HEK293 (cell line): ENCODE data around the gene GATA1.

Experiments
- CTCF ChIA-PET: fragments of 350-600 bp; formaldehyde crosslinking; extraction: SDS; loops from one replicate; lab custom pipeline; 2021; ENCODE audit warnings: antibody characterized with exemption; lab: Yijun Ruan, JAX
- POLR2A ChIA-PET: fragments of 300-600 bp; formaldehyde crosslinking; extraction: SDS; loops from one replicate; lab custom pipeline; 2020; ENCODE audit warnings: antibody characterized with exemption, inconsistent platforms; lab: Yijun Ruan, JAX
- H3K27ac ChIP-seq: fragments of 200-500 bp; sonication (Bioruptor generic); 2 replicates; pipeline ENCODE4 v1.5.1; 2014; ENCODE audit warnings: low read depth, low read length, control low read depth, inconsistent platforms; ENCODE audit errors: extremely low read depth
- H3K36me3 ChIP-seq, 2 experiments: fragments of 200-500 bp in 1 of 2; sonication (Bioruptor generic) in 1 of 2; 1 replicate in 1 of 2; 2 replicates in 1 of 2; pipeline ENCODE4 v1.5.1; 2014 to 2017; ENCODE audit warnings: inconsistent platforms in 2 of 2, low read length in 2 of 2; ENCODE audit not compliant: control insufficient read depth in 2 of 2, insufficient read depth in 1 of 2
- H3K4me1 ChIP-seq: fragments of 200-500 bp; sonication (Bioruptor generic); 2 replicates; pipeline ENCODE4 v1.5.1; 2014; ENCODE audit warnings: mild to moderate bottlenecking, low read length, inconsistent platforms; ENCODE audit not compliant: control insufficient read depth, insufficient read depth
- H3K4me3 ChIP-seq: 2 replicates; pipeline ENCODE4 v1.5.1; 2011; ENCODE audit warnings: low read depth, mild to moderate bottlenecking, control low read depth, low read length, moderate library complexity
- H3K9me3 ChIP-seq: fragments of 200-500 bp; sonication (Bioruptor generic); 2 replicates; pipeline ENCODE4 v1.5.1; 2014; ENCODE audit warnings: low read depth, low read length, inconsistent platforms; ENCODE audit not compliant: control insufficient read depth, insufficient read depth
- BCL6B ChIP-seq: fragments of 450-650 bp; formaldehyde crosslinking; IDR thresholded peaks from 2 replicates; pipeline ENCODE4 v1.5.1; 2017; ENCODE audit warnings: missing biosample characterization, missing genetic modification characterization
- GLIS2 ChIP-seq: fragments of 450-650 bp; formaldehyde crosslinking; IDR thresholded peaks from 2 replicates; pipeline ENCODE4 v1.5.1; 2016; ENCODE audit warnings: missing biosample characterization, missing genetic modification characterization
- MZF1 ChIP-seq: fragments of 450-650 bp; formaldehyde crosslinking; IDR thresholded peaks from 2 replicates; pipeline ENCODE4 v1.5.1; 2017; ENCODE audit warnings: missing biosample characterization, missing genetic modification characterization, borderline replicate concordance
- PRDM4 ChIP-seq: fragments of 450-650 bp; formaldehyde crosslinking; IDR thresholded peaks from 2 replicates; pipeline ENCODE4 v1.5.1; 2017; ENCODE audit warnings: missing biosample characterization, missing genetic modification characterization
- SALL2 ChIP-seq: fragments of 450-650 bp; formaldehyde crosslinking; IDR thresholded peaks from 2 replicates; pipeline ENCODE4 v1.5.0; 2017; ENCODE audit warnings: missing biosample characterization, mild to moderate bottlenecking, missing genetic modification characterization, borderline replicate concordance
- SCRT1 ChIP-seq: fragments of 450-650 bp; formaldehyde crosslinking; IDR thresholded peaks from 2 replicates; pipeline ENCODE4 v1.5.1; 2016; ENCODE audit warnings: missing biosample characterization, missing genetic modification characterization, borderline replicate concordance
- SETDB1 ChIP-seq: IDR thresholded peaks from one replicate; pipeline ENCODE4 v1.6.1; 2017; ENCODE audit warnings: mild to moderate bottlenecking, low read length, moderate library complexity, mixed read lengths; ENCODE audit not compliant: insufficient read length
- SP2 ChIP-seq: fragments of 450-650 bp; formaldehyde crosslinking; IDR thresholded peaks from 2 replicates; pipeline ENCODE4 v1.5.1; 2016; ENCODE audit warnings: missing biosample characterization, missing genetic modification characterization
- SP7 ChIP-seq: fragments of 450-650 bp; formaldehyde crosslinking; IDR thresholded peaks from 2 replicates; pipeline ENCODE4 v1.5.1; 2016; ENCODE audit warnings: missing biosample characterization, missing genetic modification characterization
- ZBTB17 ChIP-seq: fragments of 450-650 bp; formaldehyde crosslinking; IDR thresholded peaks from 2 replicates; pipeline ENCODE4 v1.5.1; 2016; ENCODE audit warnings: missing biosample characterization, missing genetic modification characterization
- ZBTB7A ChIP-seq: fragments of 450-650 bp; formaldehyde crosslinking; IDR thresholded peaks from 2 replicates; pipeline ENCODE4 v1.5.1; 2016; ENCODE audit warnings: low read depth, missing biosample characterization, missing genetic modification characterization
- ZFP37 ChIP-seq: fragments of 450-650 bp; formaldehyde crosslinking; IDR thresholded peaks from 2 replicates; pipeline ENCODE4 v1.5.1; 2016; ENCODE audit warnings: missing biosample characterization, missing genetic modification characterization
- ZFP69B ChIP-seq: fragments of 450-650 bp; formaldehyde crosslinking; IDR thresholded peaks from 2 replicates; pipeline ENCODE4 v1.5.1; 2016; ENCODE audit warnings: missing biosample characterization, missing genetic modification characterization
- ZNF132 ChIP-seq: fragments of 450-650 bp; formaldehyde crosslinking; IDR thresholded peaks from 2 replicates; pipeline ENCODE4 v1.5.1; 2017; ENCODE audit warnings: missing biosample characterization, missing genetic modification characterization, borderline replicate concordance
- ZNF16 ChIP-seq: fragments of 450-650 bp; formaldehyde crosslinking; IDR thresholded peaks from 2 replicates; pipeline ENCODE4 v1.5.1; 2016; ENCODE audit warnings: low read depth, missing biosample characterization, missing genetic modification characterization
- ZNF18 ChIP-seq: fragments of 450-650 bp; formaldehyde crosslinking; IDR thresholded peaks from 2 replicates; pipeline ENCODE4 v1.5.1; 2016; ENCODE audit warnings: missing biosample characterization, missing genetic modification characterization
- ZNF184 ChIP-seq: fragments of 450-650 bp; IDR thresholded peaks from 2 replicates; pipeline ENCODE4 v1.5.1; 2018; ENCODE audit warnings: missing biosample characterization, mild to moderate bottlenecking, missing genetic modification characterization
- ZNF239 ChIP-seq: fragments of 450-650 bp; formaldehyde crosslinking; IDR thresholded peaks from 2 replicates; pipeline ENCODE4 v1.5.1; 2016; ENCODE audit warnings: missing biosample characterization, missing genetic modification characterization
- ZNF302 ChIP-seq: fragments of 450-650 bp; formaldehyde crosslinking; IDR thresholded peaks from 2 replicates; pipeline ENCODE4 v1.5.1; 2016; ENCODE audit warnings: missing biosample characterization, missing genetic modification characterization, low read depth
- ZNF433 ChIP-seq: fragments of 450-650 bp; formaldehyde crosslinking; IDR thresholded peaks from 2 replicates; pipeline ENCODE4 v1.5.1; 2016; ENCODE audit warnings: missing biosample characterization, missing genetic modification characterization, low read depth
- ZNF501 ChIP-seq: fragments of 450-650 bp; formaldehyde crosslinking; IDR thresholded peaks from 2 replicates; pipeline ENCODE4 v1.5.1; 2016; ENCODE audit warnings: missing biosample characterization, missing genetic modification characterization
- ZNF510 ChIP-seq: fragments of 450-650 bp; formaldehyde crosslinking; IDR thresholded peaks from 2 replicates; pipeline ENCODE4 v1.5.1; 2018; ENCODE audit warnings: mild to moderate bottlenecking, missing genetic modification characterization, missing biosample characterization; ENCODE audit not compliant: insufficient replicate concordance
- ZNF549 ChIP-seq: fragments of 450-650 bp; IDR thresholded peaks from 2 replicates; pipeline ENCODE4 v1.5.1; 2018; ENCODE audit warnings: missing biosample characterization, missing genetic modification characterization, mild to moderate bottlenecking, inconsistent platforms, moderate library complexity
- ZNF555 ChIP-seq: fragments of 450-650 bp; formaldehyde crosslinking; conservative IDR thresholded peaks from 2 replicates; pipeline ENCODE4 v1.5.1; 2017; ENCODE audit warnings: missing biosample characterization, mild to moderate bottlenecking, missing genetic modification characterization, inconsistent platforms
- ZNF660 ChIP-seq: fragments of 450-650 bp; IDR thresholded peaks from 2 replicates; pipeline ENCODE4 v1.5.1; 2018; ENCODE audit warnings: missing biosample characterization, mild to moderate bottlenecking, missing genetic modification characterization
- ZNF768 ChIP-seq: fragments of 450-650 bp; formaldehyde crosslinking; IDR thresholded peaks from 2 replicates; pipeline ENCODE4 v1.5.1; 2018; ENCODE audit warnings: missing biosample characterization, mild to moderate bottlenecking, missing genetic modification characterization
- ZNF830 ChIP-seq: fragments of 450-650 bp; IDR thresholded peaks from 2 replicates; pipeline ENCODE4 v1.5.0; 2018; ENCODE audit warnings: missing biosample characterization, missing genetic modification characterization, low read depth, mild to moderate bottlenecking, moderate library complexity
- ZSCAN30 ChIP-seq: fragments of 450-650 bp; IDR thresholded peaks from 2 replicates; pipeline ENCODE4 v1.5.1; 2018; ENCODE audit warnings: missing biosample characterization, mild to moderate bottlenecking, missing genetic modification characterization, moderate library complexity
- ZXDB ChIP-seq: fragments of 450-650 bp; formaldehyde crosslinking; IDR thresholded peaks from 2 replicates; pipeline ENCODE4 v1.5.1; 2016; ENCODE audit warnings: missing biosample characterization, missing genetic modification characterization
- TF ChIP-seq, protein P1 (sequence below): fragments of 450-650 bp; formaldehyde crosslinking; IDR thresholded peaks from 2 replicates; pipeline ENCODE4 v1.5.1; 2016; ENCODE audit warnings: missing biosample characterization, missing genetic modification characterization

Gene GATA1

GRCh38 chrX:48737213-48737938 lies 49.0 kb upstream of the GATA1 start (continued):
- TF ChIP-seq ZNF830 (no peak), ZNF555 (tag by site-specific recombination) (no peak), ZNF184 (0 out of 2 replicates have a peak, but pooled peaks have one; percentile 13), ZNF660 (peak; percentile 89), ZNF302 (tag by site-specific recombination) (no peak), SP7 (tag by site-specific recombination) (peak; percentile 76), ZFP69B (tag by site-specific recombination) (peak; percentile 59; the same call in 1 of the 2 replicates), ZXDB (tag by site-specific recombination) (peak; percentile 73), SCRT1 (tag by site-specific recombination) (0 out of 2 replicates have a peak, but pooled peaks have one; percentile 16), ZFP37 (peak; percentile 77; the same call in 1 of the 2 replicates), ZNF18 (tag by site-specific recombination) (0 out of 2 replicates have a peak, but pooled peaks have one; percentile 11), GLIS2 (tag by site-specific recombination) (peak; percentile 61), ZBTB17 (peak; percentile 79), ZNF501 (tag by site-specific recombination) (peak; percentile 83), ZSCAN30 (tag by site-specific recombination) (peak; percentile 71; the same call in 1 of the 2 replicates), BCL6B (tag by site-specific recombination) (no peak), SP2 (peak; percentile 93), PRDM4 (tag by site-specific recombination) (peak; percentile 40; the same call in 1 of the 2 replicates)

- POLR2A ChIA-PET, result interaction anchor here (0.5 to 2.0 kb wide), 16 partner anchors 9 to 453 kb away, joined by 3 to 16 read pairs (median 5); partner anchors contain the start of genes HDAC6, OTUD5, PCSK1N and RBM3
- H3K27ac ChIP-seq, result peak overlapping the region; percentile 86
- CTCF ChIA-PET, result no interaction called here
Observed at GRCh38 chrX:48737940-48738339, 48.5 kb upstream of the GATA1 start.

More at GRCh38 chrX:48737940-48738339, 48.5 kb upstream of the GATA1 start:
- Histone ChIP-seq H3K36me3 (peaks cover 0 to 4% of the 10 kb centered on the region in 2 experiments; a peak in 2 of 3 replicates), H3K4me3 (peak overlapping the region; percentile 76)
- no peak for TF ChIP-seq ZNF132 (tag by site-specific recombination)
- TF ChIP-seq ZNF510 (tag by site-specific recombination), result no peak
- TF ChIP-seq SALL2 (tag by site-specific recombination), result no peak
- TF ChIP-seq, protein P1, sequence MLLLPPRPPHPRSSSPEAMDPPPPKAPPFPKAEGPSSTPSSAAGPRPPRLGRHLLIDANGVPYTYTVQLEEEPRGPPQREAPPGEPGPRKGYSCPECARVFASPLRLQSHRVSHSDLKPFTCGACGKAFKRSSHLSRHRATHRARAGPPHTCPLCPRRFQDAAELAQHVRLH (tag by site-specific recombination), result no peak
- no peak for TF ChIP-seq SETDB1
- TF ChIP-seq ZNF768 (tag by site-specific recombination), result no peak
- TF ChIP-seq ZNF549 (tag by site-specific recombination), result no peak
- TF ChIP-seq ZNF239, result no peak
- TF ChIP-seq ZBTB7A (tag by site-specific recombination), result no peak
- TF ChIP-seq MZF1 (tag by site-specific recombination), result no peak
- no peak for TF ChIP-seq ZNF16 (tag by site-specific recombination)
- TF ChIP-seq ZNF433 (tag by site-specific recombination), result no peak
- TF ChIP-seq, all 188 proteins: peak for 0
- Histone ChIP-seq H3K9me3 (no peaks in the 10 kb centered on the region), H3K4me1 (no peaks in the 10 kb centered on the region)
